Measurements from ENCODE around the gene LIMS4. TPM values are rescaled to one million over a fixed set of nuclear protein-coding genes. Genes with fewer than 3 reads are reported as not detected.
"Not testable (repeated sequence)": the region's sequence is repeated elsewhere in the genome, so short reads cannot be mapped to it uniquely, and the experiment has no call there.

The LIMS4 gene
- total RNA-seq, 2 donors from 2014 or later: 0.48 to 1.7 TPM

GRCh38 chr2:110465312-110465711 lies 7.3 kb downstream of the LIMS4 start:
- H3K27me3 ChIP-seq (ENCODE audit: control insufficient read depth, insufficient read depth, low read length, poor library complexity, severe bottlenecking); H3K27ac Mint-ChIP-seq; H3K27ac ChIP-seq (ENCODE audit: low read depth, low read length); H3K27me3 Mint-ChIP-seq (ENCODE audit: insufficient read depth); H3K9ac ChIP-seq (ENCODE audit: extremely low read depth, low read length, poor library complexity, severe bottlenecking); H3K4me3 Mint-ChIP-seq; H3K36me3 Mint-ChIP-seq (ENCODE audit: low read depth); H3K4me1 Mint-ChIP-seq; DNase-seq; H3K9me3 Mint-ChIP-seq; H3K9me3 ChIP-seq (ENCODE audit: control insufficient read depth, low read length); H3K36me3 ChIP-seq (ENCODE audit: control insufficient read depth, insufficient read depth, low read length); H3K4me1 ChIP-seq (ENCODE audit: control insufficient read depth, insufficient read depth, low read length); H3K4me3 ChIP-seq (ENCODE audit: low read length): not testable (repeated sequence)
- WGBS, 2 experiments (ENCODE audit: insufficient coverage in 1 of 2, insufficient read length in 1 of 2): no CpG with 5 or more reads among the region's 8 CpGs

- H3K9me3 Mint-ChIP-seq; H3K4me3 Mint-ChIP-seq; H3K9ac ChIP-seq (ENCODE audit: extremely low read depth, low read length, poor library complexity, severe bottlenecking); H3K4me3 ChIP-seq (ENCODE audit: low read length); H3K9me3 ChIP-seq (ENCODE audit: control insufficient read depth, low read length); H3K36me3 ChIP-seq (ENCODE audit: control insufficient read depth, insufficient read depth, low read length); H3K4me1 ChIP-seq (ENCODE audit: control insufficient read depth, insufficient read depth, low read length); H3K36me3 Mint-ChIP-seq (ENCODE audit: low read depth); DNase-seq; H3K27ac Mint-ChIP-seq; H3K27me3 Mint-ChIP-seq (ENCODE audit: insufficient read depth); H3K27ac ChIP-seq (ENCODE audit: low read depth, low read length); H3K27me3 ChIP-seq (ENCODE audit: control insufficient read depth, insufficient read depth, low read length, poor library complexity, severe bottlenecking); H3K4me1 Mint-ChIP-seq: not testable (repeated sequence)
- WGBS, 2 experiments (ENCODE audit: insufficient coverage in 1 of 2, insufficient read length in 1 of 2): no CpG with 5 or more reads among the region's 2 CpGs
Observed at GRCh38 chr2:110462458-110462857, 10.2 kb downstream of the LIMS4 start.

GRCh38 chr2:110460318-110460717 lies 12.3 kb downstream of the LIMS4 start:
- H3K9me3 Mint-ChIP-seq; H3K36me3 Mint-ChIP-seq (ENCODE audit: low read depth); H3K4me1 ChIP-seq (ENCODE audit: control insufficient read depth, insufficient read depth, low read length); H3K27ac Mint-ChIP-seq; H3K9ac ChIP-seq (ENCODE audit: extremely low read depth, low read length, poor library complexity, severe bottlenecking); DNase-seq; H3K27me3 Mint-ChIP-seq (ENCODE audit: insufficient read depth); H3K9me3 ChIP-seq (ENCODE audit: control insufficient read depth, low read length); H3K4me3 ChIP-seq (ENCODE audit: low read length); H3K27ac ChIP-seq (ENCODE audit: low read depth, low read length); H3K4me1 Mint-ChIP-seq; H3K4me3 Mint-ChIP-seq; H3K27me3 ChIP-seq (ENCODE audit: control insufficient read depth, insufficient read depth, low read length, poor library complexity, severe bottlenecking); H3K36me3 ChIP-seq (ENCODE audit: control insufficient read depth, insufficient read depth, low read length): not testable (repeated sequence)

- not testable (repeated sequence) for DNase-seq; H3K36me3 Mint-ChIP-seq (ENCODE audit: low read depth); H3K4me3 ChIP-seq (ENCODE audit: low read length); H3K27me3 ChIP-seq (ENCODE audit: control insufficient read depth, insufficient read depth, low read length, poor library complexity, severe bottlenecking); H3K27me3 Mint-ChIP-seq (ENCODE audit: insufficient read depth); H3K4me3 Mint-ChIP-seq; H3K36me3 ChIP-seq (ENCODE audit: control insufficient read depth, insufficient read depth, low read length); H3K4me1 ChIP-seq (ENCODE audit: control insufficient read depth, insufficient read depth, low read length); H3K4me1 Mint-ChIP-seq; H3K27ac ChIP-seq (ENCODE audit: low read depth, low read length); H3K27ac Mint-ChIP-seq; H3K9me3 Mint-ChIP-seq; H3K9ac ChIP-seq (ENCODE audit: extremely low read depth, low read length, poor library complexity, severe bottlenecking); H3K9me3 ChIP-seq (ENCODE audit: control insufficient read depth, low read length)
- no CpG with 5 or more reads among the region's 2 CpGs for WGBS, 2 experiments (ENCODE audit: insufficient coverage in 1 of 2, insufficient read length in 1 of 2)
Observed at GRCh38 chr2:110457214-110457590, 15.4 kb downstream of the LIMS4 start.

GRCh38 chr2:110456291-110457213 lies 16.1 kb downstream of the LIMS4 start:
- not testable (repeated sequence) for H3K4me3 ChIP-seq (ENCODE audit: low read length); H3K9me3 ChIP-seq (ENCODE audit: control insufficient read depth, low read length); H3K36me3 ChIP-seq (ENCODE audit: control insufficient read depth, insufficient read depth, low read length); H3K9ac ChIP-seq (ENCODE audit: extremely low read depth, low read length, poor library complexity, severe bottlenecking); DNase-seq; H3K36me3 Mint-ChIP-seq (ENCODE audit: low read depth); H3K4me1 ChIP-seq (ENCODE audit: control insufficient read depth, insufficient read depth, low read length); H3K9me3 Mint-ChIP-seq; H3K4me1 Mint-ChIP-seq; H3K27ac Mint-ChIP-seq; H3K27me3 Mint-ChIP-seq (ENCODE audit: insufficient read depth); H3K27ac ChIP-seq (ENCODE audit: low read depth, low read length); H3K4me3 Mint-ChIP-seq; H3K27me3 ChIP-seq (ENCODE audit: control insufficient read depth, insufficient read depth, low read length, poor library complexity, severe bottlenecking)
- WGBS, 2 experiments (ENCODE audit: insufficient coverage in 1 of 2, insufficient read length in 1 of 2): no CpG with 5 or more reads among the region's 16 CpGs

GRCh38 chr2:110455080-110455670 lies 17.4 kb downstream of the LIMS4 start:
- H3K27ac ChIP-seq (ENCODE audit: low read depth, low read length); H3K4me3 Mint-ChIP-seq; H3K27me3 ChIP-seq (ENCODE audit: control insufficient read depth, insufficient read depth, low read length, poor library complexity, severe bottlenecking); DNase-seq; H3K4me1 ChIP-seq (ENCODE audit: control insufficient read depth, insufficient read depth, low read length); H3K36me3 ChIP-seq (ENCODE audit: control insufficient read depth, insufficient read depth, low read length); H3K4me3 ChIP-seq (ENCODE audit: low read length); H3K27me3 Mint-ChIP-seq (ENCODE audit: insufficient read depth); H3K9me3 Mint-ChIP-seq; H3K27ac Mint-ChIP-seq; H3K36me3 Mint-ChIP-seq (ENCODE audit: low read depth); H3K4me1 Mint-ChIP-seq; H3K9me3 ChIP-seq (ENCODE audit: control insufficient read depth, low read length); H3K9ac ChIP-seq (ENCODE audit: extremely low read depth, low read length, poor library complexity, severe bottlenecking): not testable (repeated sequence)
- no CpG with 5 or more reads among the region's 6 CpGs for WGBS, 2 experiments (ENCODE audit: insufficient coverage in 1 of 2, insufficient read length in 1 of 2)

GRCh38 chr2:110450951-110451350 lies 21.7 kb downstream of the LIMS4 start:
- H3K27me3 Mint-ChIP-seq (ENCODE audit: insufficient read depth); H3K9me3 ChIP-seq (ENCODE audit: control insufficient read depth, low read length); H3K27ac ChIP-seq (ENCODE audit: low read depth, low read length); H3K27ac Mint-ChIP-seq; H3K9ac ChIP-seq (ENCODE audit: extremely low read depth, low read length, poor library complexity, severe bottlenecking); H3K9me3 Mint-ChIP-seq; H3K27me3 ChIP-seq (ENCODE audit: control insufficient read depth, insufficient read depth, low read length, poor library complexity, severe bottlenecking); H3K4me1 ChIP-seq (ENCODE audit: control insufficient read depth, insufficient read depth, low read length); H3K4me1 Mint-ChIP-seq; H3K4me3 Mint-ChIP-seq; H3K36me3 ChIP-seq (ENCODE audit: control insufficient read depth, insufficient read depth, low read length); DNase-seq; H3K36me3 Mint-ChIP-seq (ENCODE audit: low read depth); H3K4me3 ChIP-seq (ENCODE audit: low read length): not testable (repeated sequence)
- WGBS, 2 experiments (ENCODE audit: insufficient coverage in 1 of 2, insufficient read length in 1 of 2): no CpG with 5 or more reads among the region's 2 CpGs

Data from endodermal cell (in vitro differentiated cells).